ENCODE data around the gene AP1AR.
"Not testable (repeated sequence)": the region's sequence is repeated elsewhere in the genome, so short reads cannot be mapped to it uniquely, and the experiment has no call there.

AP1AR gene

DNA sequence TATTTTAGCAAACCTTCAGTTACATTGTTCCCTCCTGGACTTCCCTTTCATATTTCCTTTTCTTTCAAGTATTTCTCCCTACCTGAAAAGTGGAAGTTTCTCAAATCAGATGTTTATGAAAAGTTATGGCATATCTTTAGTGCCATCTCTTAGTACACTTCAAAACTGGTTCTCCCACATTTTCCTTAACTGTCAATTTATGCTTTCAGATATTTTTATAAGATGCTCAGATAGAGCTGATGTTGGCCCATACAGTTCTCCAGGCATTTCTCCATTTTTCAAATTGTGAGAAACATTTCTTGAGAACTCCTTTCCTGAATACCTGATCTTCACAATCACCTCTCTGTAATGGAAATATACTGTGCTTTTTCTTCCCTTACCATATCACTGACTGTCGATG, 32.5 kb upstream of the AP1AR start:
- no peaks in the 10 kb centered on the region for H4K20me1 ChIP-seq
- H3K4me3 ChIP-seq: no peak overlapping the region
- H3K4me2 ChIP-seq: no peak overlapping the region
- H3K9ac ChIP-seq: no peak overlapping the region
- no peaks in the 10 kb centered on the region for H3K27me3 ChIP-seq
- H3K9me3 ChIP-seq: no peaks in the 10 kb centered on the region
- H3K27ac ChIP-seq: no peak overlapping the region
- no peak for TF ChIP-seq Cebpa-rat (IDR thresholded peaks at IDR 0.05)
- peaks cover 8% of the 10 kb centered on the region; the same call in 1 of the 2 replicates for H3K36me3 ChIP-seq
- no peaks in the 10 kb centered on the region for H3K4me1 ChIP-seq

DNA sequence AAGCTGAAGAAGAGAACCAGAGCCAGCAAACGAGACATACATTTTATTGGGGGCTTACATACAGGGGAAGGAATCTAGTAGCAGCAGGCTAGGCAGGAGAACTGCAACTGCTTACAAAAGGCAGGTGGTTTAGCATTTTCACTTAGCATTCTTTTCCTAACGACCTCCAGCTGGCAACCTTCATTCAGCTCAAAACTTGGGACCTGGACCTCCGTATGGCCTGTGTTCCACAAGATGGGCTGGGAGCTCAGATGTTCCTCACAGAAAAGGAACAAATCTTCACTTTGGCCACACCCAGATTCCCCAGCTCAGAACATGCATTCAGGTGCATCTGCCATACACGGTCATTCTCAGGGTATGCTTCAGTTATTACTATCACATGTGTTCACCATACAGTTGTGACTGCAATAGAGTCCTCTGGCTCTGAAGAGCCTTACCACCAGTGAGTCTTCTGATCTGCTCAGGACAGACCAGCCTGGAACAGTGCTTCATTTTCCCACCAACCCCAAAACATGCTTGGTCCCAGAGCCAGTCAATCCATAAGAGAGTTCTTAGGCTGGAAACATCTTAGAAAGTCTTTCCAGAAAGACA, 29.6 kb upstream of the AP1AR start:
- no peak overlapping the region for H3K27ac ChIP-seq
- H3K4me3 ChIP-seq: no peak overlapping the region
- H3K27me3 ChIP-seq: no peaks in the 10 kb centered on the region
- no peak for TF ChIP-seq Cebpa-rat (IDR thresholded peaks at IDR 0.05)
- H3K36me3 ChIP-seq: no peaks in the 10 kb centered on the region
- no peaks in the 10 kb centered on the region for H4K20me1 ChIP-seq
- no peak overlapping the region for H3K4me2 ChIP-seq
- H3K9me3 ChIP-seq: no peaks in the 10 kb centered on the region
- no peak overlapping the region for H3K9ac ChIP-seq
- no peaks in the 10 kb centered on the region for H3K4me1 ChIP-seq

DNA sequence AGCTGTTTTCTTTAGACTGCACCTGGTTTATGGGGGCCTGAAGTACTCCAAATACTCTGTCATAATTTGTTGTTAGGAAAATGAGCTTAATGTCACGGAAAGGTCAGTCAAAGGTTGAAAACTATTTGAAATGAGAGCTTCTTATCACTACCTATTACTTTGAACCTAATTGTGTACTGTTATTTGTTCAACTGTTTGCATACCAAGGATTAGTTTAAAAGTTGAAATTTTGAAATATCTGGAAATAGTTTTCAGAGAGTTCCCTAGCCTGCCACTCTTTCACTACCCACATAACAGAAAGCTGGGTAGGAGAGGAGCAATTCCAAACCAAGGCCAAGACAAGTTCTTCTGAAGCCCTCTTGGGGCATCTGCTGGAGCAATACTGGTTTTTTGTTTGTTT, 28.0 kb upstream of the AP1AR start:
- no peaks in the 10 kb centered on the region for H3K4me1 ChIP-seq
- H3K27me3 ChIP-seq: no peaks in the 10 kb centered on the region
- no peak overlapping the region for H3K27ac ChIP-seq
- H3K4me3 ChIP-seq: no peak overlapping the region
- no peak overlapping the region for H3K9ac ChIP-seq
- no peaks in the 10 kb centered on the region for H3K9me3 ChIP-seq
- H3K4me2 ChIP-seq: no peak overlapping the region
- no peaks in the 10 kb centered on the region for H3K36me3 ChIP-seq
- no peaks in the 10 kb centered on the region for H4K20me1 ChIP-seq
- no peak for TF ChIP-seq Cebpa-rat (IDR thresholded peaks at IDR 0.05)

DNA sequence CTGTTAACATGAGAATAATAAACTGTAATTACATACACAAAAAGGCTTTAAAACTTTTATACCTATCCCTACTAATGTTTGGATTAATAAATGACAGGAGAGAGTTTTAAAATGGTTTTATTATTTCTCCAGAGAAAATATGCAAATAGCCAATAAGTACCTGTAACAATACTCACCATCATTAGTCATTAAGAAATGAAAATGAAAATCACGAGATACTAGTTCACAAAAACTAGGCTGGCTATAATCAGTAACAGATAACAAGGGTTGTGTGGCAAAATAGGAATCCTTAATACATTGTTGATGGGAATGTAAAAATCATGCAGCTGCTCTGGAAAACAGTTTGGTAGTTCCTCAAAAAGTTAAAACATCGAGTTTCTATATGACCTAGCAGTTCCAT, 25.2 kb upstream of the AP1AR start:
- H3K27ac ChIP-seq: no peak overlapping the region
- no peak overlapping the region for H3K9ac ChIP-seq
- no peak overlapping the region for H3K4me2 ChIP-seq
- H4K20me1 ChIP-seq: no peaks in the 10 kb centered on the region
- no peak overlapping the region for H3K4me3 ChIP-seq
- H3K4me1 ChIP-seq: no peaks in the 10 kb centered on the region
- H3K9me3 ChIP-seq: no peaks in the 10 kb centered on the region
- H3K27me3 ChIP-seq: no peaks in the 10 kb centered on the region
- TF ChIP-seq Cebpa-rat (IDR thresholded peaks at IDR 0.05): no peak
- H3K36me3 ChIP-seq: no peaks in the 10 kb centered on the region

DNA sequence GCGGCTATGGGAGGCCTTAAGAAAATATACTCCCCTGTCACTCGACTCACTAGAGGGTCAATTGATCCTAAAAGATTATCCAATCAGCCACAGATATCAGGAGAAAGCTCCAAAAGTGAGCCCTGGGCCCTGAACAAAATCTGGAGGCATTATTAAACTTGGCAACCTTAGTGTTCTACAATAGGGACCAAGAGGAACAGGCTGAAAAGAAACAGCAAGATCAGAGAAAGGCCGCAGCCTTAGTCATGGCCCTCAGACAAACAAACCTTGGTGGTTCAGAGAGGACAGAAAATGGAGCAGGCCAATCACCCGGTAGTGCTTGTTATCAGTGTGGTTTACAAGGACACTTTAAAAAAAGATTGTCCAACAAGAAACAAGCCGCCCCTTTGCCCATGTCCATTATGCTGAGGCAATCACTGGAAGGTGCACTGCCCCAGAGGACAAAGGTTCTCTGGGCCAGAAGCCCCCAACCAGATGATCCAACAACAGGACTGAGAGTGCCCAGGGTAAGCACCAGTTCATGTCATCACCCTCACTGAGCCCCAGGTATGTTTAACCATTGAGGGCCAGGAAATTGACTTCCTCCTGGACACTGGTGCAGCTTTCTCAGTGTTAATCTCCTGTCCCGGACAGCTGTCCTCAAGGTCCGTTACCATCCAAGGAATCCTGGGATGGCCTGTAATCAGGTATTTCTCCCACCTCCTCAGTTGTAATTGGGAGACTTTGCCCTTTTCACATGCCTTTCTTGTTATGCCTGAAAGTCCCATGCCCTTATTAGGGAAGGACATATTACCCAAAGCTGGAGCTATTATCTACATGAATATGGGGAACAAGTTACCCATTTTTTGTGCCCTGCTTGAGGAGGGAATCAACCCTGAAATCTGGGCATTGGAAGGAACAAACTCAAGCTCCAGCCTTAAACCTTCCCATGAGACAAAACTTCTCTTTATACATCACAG, 23.2 kb upstream of the AP1AR start:
- not testable (repeated sequence) for H3K9ac ChIP-seq, H3K27ac ChIP-seq, H3K4me1 ChIP-seq, H3K9me3 ChIP-seq, H3K4me2 ChIP-seq, H4K20me1 ChIP-seq, H3K27me3 ChIP-seq, H3K36me3 ChIP-seq, H3K4me3 ChIP-seq

DNA sequence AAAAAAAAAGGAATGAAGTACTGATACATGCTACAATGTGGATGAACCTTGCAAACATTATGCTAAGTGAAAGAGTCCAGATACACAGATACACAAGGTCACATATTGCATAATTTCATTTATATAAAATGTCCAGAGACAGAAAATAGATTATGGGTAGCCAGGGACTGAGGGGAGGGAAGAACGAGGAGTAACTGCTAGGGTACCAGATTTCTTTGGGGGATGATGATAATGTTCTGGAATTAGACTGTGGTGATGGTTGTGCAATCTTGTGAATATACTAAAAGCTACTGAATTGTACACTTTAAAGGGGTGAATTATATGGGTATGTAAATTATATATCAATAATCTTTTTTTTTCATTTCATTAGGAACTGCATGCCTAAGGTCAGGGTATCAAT, 20.8 kb upstream of the AP1AR start:
- Histone ChIP-seq H3K9ac (no peak overlapping the region), H4K20me1 (no peaks in the 10 kb centered on the region), H3K9me3 (no peaks in the 10 kb centered on the region), H3K36me3 (no peaks in the 10 kb centered on the region), H3K27ac (no peak overlapping the region), H3K27me3 (no peaks in the 10 kb centered on the region), H3K4me1 (no peaks in the 10 kb centered on the region), H3K4me3 (no peak overlapping the region), H3K4me2 (no peak overlapping the region)
- TF ChIP-seq Cebpa-rat (IDR thresholded peaks at IDR 0.05): no peak

DNA sequence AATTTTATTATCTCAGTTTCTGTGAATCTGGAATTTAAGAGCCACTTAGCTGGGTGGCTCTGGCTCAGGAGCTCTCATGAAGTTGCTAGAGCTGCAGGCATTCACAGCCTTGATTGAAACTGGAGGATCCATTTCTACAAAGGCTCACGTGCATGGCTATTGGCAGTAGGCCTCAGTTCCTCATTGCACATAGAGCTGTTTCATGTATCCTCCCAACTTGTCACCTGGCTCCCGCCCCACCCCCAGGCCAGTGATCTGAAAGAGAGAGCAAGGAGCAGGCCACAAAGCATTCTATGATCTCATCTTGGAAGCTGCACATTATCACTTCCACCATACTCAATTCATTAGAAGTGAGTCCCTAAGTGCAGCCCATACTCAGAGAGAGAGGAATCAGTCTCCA, 18.5 kb upstream of the AP1AR start:
- Histone ChIP-seq H3K4me1 (no peaks in the 10 kb centered on the region), H3K4me2 (no peak overlapping the region), H3K36me3 (no peaks in the 10 kb centered on the region), H3K4me3 (no peak overlapping the region), H3K27me3 (no peaks in the 10 kb centered on the region), H4K20me1 (no peaks in the 10 kb centered on the region), H3K9me3 (no peaks in the 10 kb centered on the region), H3K9ac (no peak overlapping the region), H3K27ac (no peak overlapping the region)
- TF ChIP-seq Cebpa-rat (IDR thresholded peaks at IDR 0.05): no peak

DNA sequence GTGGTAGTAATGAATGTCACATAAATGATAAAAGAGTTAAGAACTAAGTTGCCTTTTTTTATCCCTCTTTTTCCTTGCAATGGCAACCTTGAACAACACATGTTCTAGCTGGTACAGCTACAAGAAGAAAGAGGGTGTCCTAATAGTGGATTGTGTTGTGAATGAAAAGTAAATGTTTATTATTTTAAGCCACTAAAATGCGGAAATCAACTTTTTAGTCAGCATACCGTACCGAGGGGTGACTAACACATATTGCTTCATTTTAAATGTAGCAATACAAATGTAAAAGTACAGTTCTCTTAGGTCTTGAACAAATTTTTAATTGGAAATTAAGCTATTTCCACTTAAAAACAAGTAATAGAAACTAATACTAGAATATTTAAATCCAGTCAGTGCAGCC, 17.7 kb upstream of the AP1AR start:
- no peak overlapping the region for H3K4me2 ChIP-seq
- H3K4me1 ChIP-seq: 0 out of 2 replicates have a peak, but pooled peaks cover 5% of the 10 kb centered on the region
- H3K27me3 ChIP-seq: no peaks in the 10 kb centered on the region
- TF ChIP-seq Cebpa-rat (IDR thresholded peaks at IDR 0.05): no peak
- H3K27ac ChIP-seq: no peak overlapping the region
- no peaks in the 10 kb centered on the region for H3K36me3 ChIP-seq
- H3K9ac ChIP-seq: no peak overlapping the region
- H4K20me1 ChIP-seq: no peaks in the 10 kb centered on the region
- H3K4me3 ChIP-seq: no peak overlapping the region
- no peaks in the 10 kb centered on the region for H3K9me3 ChIP-seq

DNA sequence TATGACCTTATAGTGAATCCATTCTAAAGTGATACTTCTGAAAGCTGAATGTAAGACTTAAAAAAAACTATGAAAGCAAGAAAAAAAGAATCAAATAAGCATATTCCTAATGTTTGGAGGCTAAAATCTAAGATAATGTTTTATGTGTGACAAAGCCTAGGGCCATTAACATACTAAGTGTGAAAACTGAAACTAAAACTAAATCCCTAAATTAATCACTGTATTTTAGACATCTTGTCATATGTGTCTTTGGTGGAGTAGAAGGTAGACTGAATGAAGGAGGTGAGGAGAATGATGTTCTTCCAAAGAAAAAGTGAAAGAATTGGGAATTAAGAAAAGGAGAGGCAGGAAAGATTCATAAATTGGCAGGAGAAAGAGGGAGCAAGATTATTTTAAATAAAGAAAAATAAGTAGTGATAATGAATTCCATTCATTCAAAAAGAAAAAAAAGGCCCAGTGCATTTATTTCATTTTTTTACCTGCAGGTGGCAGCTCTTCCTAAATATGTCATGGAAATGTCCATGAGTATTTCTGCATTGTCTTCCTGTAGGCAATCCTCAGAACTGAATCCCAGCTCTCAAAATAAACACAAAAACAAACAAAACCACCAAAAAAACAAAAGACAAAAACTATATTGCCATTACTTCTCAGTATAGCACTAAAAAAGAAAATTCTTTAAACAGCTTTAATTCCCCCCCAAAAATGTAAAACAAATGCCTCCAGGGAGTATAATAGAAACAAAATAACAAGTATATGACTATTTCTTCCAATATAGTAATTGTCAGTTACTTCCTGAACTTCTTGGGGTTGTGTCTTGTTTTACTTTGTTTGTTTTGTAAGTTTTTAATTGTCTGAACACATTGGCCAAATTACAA, 17.0 kb upstream of the AP1AR start:
- no peaks in the 10 kb centered on the region for H4K20me1 ChIP-seq
- no peak for TF ChIP-seq Cebpa-rat (IDR thresholded peaks at IDR 0.05)
- H3K4me1 ChIP-seq: 0 out of 2 replicates have a peak, but pooled peaks cover 6% of the 10 kb centered on the region
- H3K4me3 ChIP-seq: no peak overlapping the region
- H3K36me3 ChIP-seq: no peaks in the 10 kb centered on the region
- H3K9ac ChIP-seq: no peak overlapping the region
- H3K9me3 ChIP-seq: no peaks in the 10 kb centered on the region
- H3K4me2 ChIP-seq: no peak overlapping the region
- no peak overlapping the region for H3K27ac ChIP-seq
- H3K27me3 ChIP-seq: no peaks in the 10 kb centered on the region

All from BLaER1 (cell line).